Heart left ventricle (tissue), 16 donors: ENCODE measurements around the gene CNTFR. TPM values are rescaled to one million over a fixed set of nuclear protein-coding genes. Genes with fewer than 3 reads are reported as not detected.

ENCODE experiments used
- ATAC-seq, 4 donors: fragments of 200-7000 bp; cut with Tn5 transposase; one replicate each; pipeline ENCODE4 v1.9.1; 2020 to 2022; ENCODE audit warnings: moderate library complexity in 4 of 4, mild to moderate bottlenecking in 3 of 4, moderate number of reproducible peaks in 1 of 4
- DNase-seq, 5 donors: peaks; one replicate each; pipeline ENCODE4 v3.0.0-alpha.2; 2020
- H3K27ac ChIP-seq, 12 donors: fragments of 200-600 bp; sonication (generic) in 4 of 12; one replicate each; pipeline versions ENCODE4 v1.5.0 to v1.8.0; 2016 to 2022; ENCODE audit warnings: mild to moderate bottlenecking in 2 of 12
- H3K27me3 ChIP-seq, 9 donors: fragments of 200-600 bp; sonication (generic) in 2 of 9; one replicate each; pipeline versions ENCODE4 v1.5.1 to v1.8.0; 2016 to 2022; ENCODE audit warnings: mild to moderate bottlenecking in 3 of 9
- H3K36me3 ChIP-seq, 9 donors: fragments of 200-600 bp; sonication (generic) in 2 of 9; one replicate each; pipeline versions ENCODE4 v1.5.0 to v1.8.0; 2018 to 2022; ENCODE audit warnings: mild to moderate bottlenecking in 2 of 9
- H3K4me1 ChIP-seq, 12 donors: fragments of 200-600 bp; sonication (generic) in 4 of 12; one replicate each; pipeline versions ENCODE4 v1.5.0 to v1.8.0; 2016 to 2022; ENCODE audit warnings: mild to moderate bottlenecking in 3 of 12
- H3K4me3 ChIP-seq, 12 donors: fragments of 200-600 bp; sonication (generic) in 4 of 12; one replicate each; pipeline versions ENCODE4 v1.5.0 to v1.8.0; 2017 to 2022; ENCODE audit warnings: mild to moderate bottlenecking in 9 of 12, moderate library complexity in 4 of 12
- H3K9me3 ChIP-seq, 12 donors: fragments of 200-600 bp; sonication (generic) in 4 of 12; one replicate each; pipeline versions ENCODE4 v1.5.0 to v1.8.0; 2016 to 2022; ENCODE audit warnings: mild to moderate bottlenecking in 1 of 12
- CTCF ChIP-seq, 12 donors: fragments of 200-600 bp; sonication (generic) in 4 of 12; IDR thresholded peaks; one replicate each; pipeline versions ENCODE4 v1.5.0 to v1.8.0; 2018 to 2022; ENCODE audit warnings: antibody characterized with exemption in 12 of 12, mild to moderate bottlenecking in 5 of 12
- POLR2A ChIP-seq, 2 donors: fragments of 450-650 bp; IDR thresholded peaks; one replicate each; pipeline ENCODE4 v1.6.1; 2017; ENCODE audit warnings: antibody characterized with exemption in 2 of 2, mild to moderate bottlenecking in 2 of 2, moderate library complexity in 2 of 2
- WGBS, 4 donors: extraction: QIAGEN DNeasy Blood & Tissue Kit in 2 of 4; methylation state at CpG; one replicate each; pipeline versions ENCODE4 v1.1.5 to v1.1.7; 2013 to 2018; 5-methylcytosine and 5-hydroxymethylcytosine counted together
- intact Hi-C, 10 donors: fragments of 100-400 bp; cut with DNase I; formaldehyde crosslinking; loops; one replicate each; pipeline versions ENCODE4 v1.11.1 to v1.14.2; 2022
- polyA plus RNA-seq, 2 donors: library from polyadenylated mRNA; stranded (reverse); fragments of 200-250 nt; gene quantifications; one replicate each; pipeline ENCODE4 v1.2.3, GENCODE V29; 2013
- total RNA-seq, 9 donors: library from RNA; depleted of rRNA in 2 of 9; stranded (reverse); fragments of >200 nt in 2 of 9; fragmentation: NEBNext Ultra II Directional in 3 of 9; extraction: Animal tissue kit (Norgen Biotek cat#: 25700) in 3 of 9; gene quantifications; one replicate each; pipeline versions ENCODE4 v1.1.0 to v1.2.4, GENCODE V29; 2016 to 2023
- donor health status: ischemic (EF 13 %, LVEDD 7.1; RV severe dilation, severe dysfunction).
- donor health status: healthy with polysubstance abuse.
- donor health status: DM: no; HTN: yes; CAD: no.
- donor health status: DM: no; HTN: no; CAD: no.
- donor health status: ischemic (EF 25% LVEDD 6.9; RV normal size, moderate dysfunction).
- donor health status: ischemic (EF 25% LVEDD 5.7; RV mildly dilated, moderate dysfunction).
- donor health status: healthy.
- donor health status: DM: yes; HTN: yes; CAD: no.
- donor health status: ischemic (EF 35%, LVEDD 5.7; RV mildly dilated, moderate dysfunction).
- donor health status: nonischemic (EF 11% LVEDD 7.7; RV severe dilation, severe dysfunction).
- donor health status: DM: yes; HTN: yes; CAD: no.
- donor health status: PGD.
- donor health status: ischemic (EF 29% LVEDD 5.4; RV normal size, mild dysfunction).
- donor health status: nonischemic (EF 23%, LVEDD 6.1; RV moderate dilation, normal function).

The CNTFR gene
- total and polyA plus RNA-seq, 11 donors = 0.43 to 9.8 (median 2.0) TPM

GRCh38 chr9:34628656-34629490 lies 39.3 kb upstream of the CNTFR start, which contains the start of gene ARID3C:
Gene ARID3C (minus strand): TSS chr9:34629066. CDS start chr9:34628014, 1,052 bp downstream.
- peak in 3 of 4 donors; percentile 54 to 82 (median 70) for ATAC-seq
- Histone ChIP-seq H3K4me3 (peak within 1 kb of the TSS; percentile 11 to 57 (median 44)), H3K27ac (no peak within 1 kb of the TSS), H3K36me3 (no peaks in the 10 kb centered on the region), H3K4me1 (peaks cover 0 to 22% (median 12%) of the 10 kb centered on the region in 12 donors), H3K27me3 (peaks cover 32 to 70% (median 57%) of the 10 kb centered on the region in 9 donors), H3K9me3 (no peaks in the 10 kb centered on the region)
- TF ChIP-seq POLR2A (IDR thresholded peaks at IDR 0.05) (no peak), CTCF (IDR thresholded peaks at IDR 0.05) (no peak)
- WGBS, 4 donors = 1 to 4% (median 2%) methylated on average over 20 to 69 of the region's 69 CpGs
- intact Hi-C loops = no loop called here
- DNase-seq = no peak

GRCh38 chr9:34627716-34628655 lies 38.5 kb upstream of the CNTFR start:
- TF ChIP-seq CTCF (IDR thresholded peaks at IDR 0.05) (no peak), POLR2A (IDR thresholded peaks at IDR 0.05) (no peak)
- Histone ChIP-seq H3K4me1 (peaks cover 0 to 29% (median 13%) of the 10 kb centered on the region in 12 donors), H3K4me3 (peak overlapping the region in 8 of 12 donors; percentile 11 to 57 (median 48)), H3K9me3 (no peaks in the 10 kb centered on the region), H3K27ac (no peak overlapping the region), H3K27me3 (peaks cover 35 to 79% (median 66%) of the 10 kb centered on the region in 9 donors), H3K36me3 (no peaks in the 10 kb centered on the region)
- intact Hi-C loops = no loop called here
- DNase-seq = no peak
- 36 to 46% (median 40%) methylated on average over 17 to 20 of the region's 20 CpGs for WGBS, 4 donors
- no peak for ATAC-seq

GRCh38 chr9:34625186-34625486 lies 35.6 kb upstream of the CNTFR start:
- DNase-seq (no peak), ATAC-seq (no peak)
- Histone ChIP-seq H3K4me3 (no peak overlapping the region), H3K27ac (no peak overlapping the region), H3K4me1 (peaks cover 0 to 34% (median 17%) of the 10 kb centered on the region in 12 donors), H3K36me3 (no peaks in the 10 kb centered on the region), H3K9me3 (no peaks in the 10 kb centered on the region), H3K27me3 (peaks cover 39 to 87% (median 77%) of the 10 kb centered on the region in 9 donors)
- 64 to 81% (median 75%) methylated on average over 3 of the region's 3 CpGs for WGBS, 4 donors
- TF ChIP-seq CTCF (IDR thresholded peaks at IDR 0.05) = no peak
- no peak for TF ChIP-seq POLR2A (IDR thresholded peaks at IDR 0.05)
- intact Hi-C loops = no loop called here
